Left renal cortex interstitium (tissue), 4 donors: ENCODE results near the gene MTFR1L. TPM values are rescaled to one million over a fixed set of nuclear protein-coding genes. Genes with fewer than 3 reads are reported as not detected.

Source experiments
- DNase-seq, 4 donors: peaks; one replicate each; pipeline ENCODE4 v3.0.0-alpha.2; 2013; ENCODE audit warnings: low read depth in 4 of 4, low spot score in 2 of 4, missing footprints in 1 of 4
- polyA plus RNA-seq, 4 donors: library from polyadenylated mRNA; unstranded; fragments of 120-200 nt; gene quantifications; one replicate each; pipeline ENCODE4 v1.2.1, GENCODE V29; 2013; ENCODE audit not compliant: insufficient read length in 4 of 4

MTFR1L gene
- polyA plus RNA-seq, 4 donors, result 80.8 to 112 (median 101) TPM

DNA sequence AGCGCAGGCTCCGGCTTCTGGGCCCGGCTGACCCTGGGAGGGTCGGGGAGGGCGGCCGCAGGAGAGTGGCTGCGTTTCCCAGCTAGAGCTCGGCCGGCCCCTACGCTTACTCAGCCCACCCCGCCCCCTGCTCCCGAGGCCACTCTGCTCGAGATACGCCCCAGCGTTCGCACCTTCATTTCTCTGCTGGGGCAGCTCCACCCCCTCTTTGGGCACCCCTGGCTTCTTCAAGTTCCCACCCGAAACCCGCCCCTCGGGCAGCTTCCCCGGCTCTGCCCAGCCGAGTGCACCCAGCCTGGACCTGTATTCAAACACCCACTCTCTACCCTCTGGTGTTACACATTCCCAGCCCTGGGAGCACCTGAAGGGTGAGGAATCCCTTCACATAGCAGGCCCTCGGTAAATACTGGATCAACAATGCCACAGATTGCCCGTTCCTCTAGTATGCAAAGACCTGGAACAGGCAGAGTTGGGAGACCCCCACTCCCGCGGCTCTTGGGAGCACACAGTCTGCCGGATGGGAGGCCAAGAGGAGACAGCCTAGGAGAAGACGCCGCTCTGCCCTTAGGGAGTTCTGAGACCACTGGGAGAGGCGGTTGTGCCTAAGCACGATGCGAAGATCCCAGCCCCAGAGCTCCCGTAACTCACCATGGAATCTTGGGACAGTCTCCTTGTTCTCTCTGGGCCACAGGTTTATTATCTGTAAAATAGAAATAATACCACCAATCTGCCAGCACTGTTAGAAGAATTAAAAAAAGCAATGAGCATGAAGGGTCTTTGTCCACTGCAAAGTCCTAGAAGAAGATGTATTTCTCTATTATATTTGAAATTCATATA is 56.3 kb downstream of the MTFR1L start:
- DNase-seq, result no peak

DNA sequence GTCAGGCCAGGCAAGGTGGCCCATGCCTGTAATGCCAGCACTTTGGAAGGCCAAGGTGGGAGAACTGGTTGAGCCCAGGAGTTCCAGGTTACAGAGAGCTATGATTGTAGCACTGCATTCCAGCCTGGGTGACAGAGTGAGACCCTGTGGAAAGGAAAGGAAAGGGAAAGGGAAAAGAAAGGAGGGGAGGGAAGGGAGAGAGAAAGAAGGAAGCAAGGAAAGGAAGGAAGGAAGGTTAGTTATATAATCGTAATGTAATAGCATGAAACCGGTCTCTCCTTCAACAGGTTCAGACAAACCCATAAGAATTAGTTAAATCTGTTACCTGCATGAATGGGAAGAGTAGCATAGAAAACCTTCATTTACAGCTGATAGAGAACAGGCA is 56.9 kb downstream of the MTFR1L start:
- DNase-seq, result no peak

DNA sequence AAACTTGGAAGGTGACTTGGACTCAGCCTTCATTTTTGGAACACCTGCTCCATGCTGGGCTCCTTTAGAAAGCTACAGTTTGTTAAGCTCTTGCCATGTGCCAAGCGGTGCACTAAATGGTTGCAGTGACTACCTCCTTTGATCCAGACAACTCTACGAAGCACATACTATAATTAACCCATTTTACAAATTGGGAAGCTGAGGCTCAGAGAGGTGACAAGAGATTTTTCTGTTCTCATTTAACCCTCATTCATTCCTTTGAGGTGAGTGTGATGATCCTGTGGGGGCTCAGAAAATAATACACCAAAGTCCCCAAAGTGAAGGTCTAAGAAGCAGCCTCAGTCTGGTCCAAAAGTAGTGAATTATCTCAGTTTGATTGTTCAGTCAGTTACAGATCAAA is 57.4 kb downstream of the MTFR1L start:
- no peak for DNase-seq

DNA sequence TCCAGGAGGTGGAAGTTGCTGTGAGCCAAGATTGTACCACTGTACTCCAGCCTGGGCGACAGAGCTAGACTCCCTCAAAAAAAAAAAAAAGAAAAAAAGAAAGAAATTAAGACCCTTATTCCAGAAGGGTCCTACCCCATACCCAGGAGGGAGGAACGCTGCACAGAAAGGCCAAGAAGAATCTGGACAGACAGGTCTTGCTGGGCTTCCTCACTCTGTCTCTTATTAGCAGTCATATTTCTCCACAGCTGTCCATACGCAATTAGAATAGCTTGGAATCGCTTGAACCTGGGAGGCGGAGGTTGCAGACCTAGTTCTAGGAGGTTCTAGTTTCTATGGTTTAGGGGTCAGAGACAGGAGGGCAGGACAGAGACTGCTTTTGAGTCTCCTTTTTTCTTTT is 58.9 kb downstream of the MTFR1L start:
- no peak for DNase-seq

DNA sequence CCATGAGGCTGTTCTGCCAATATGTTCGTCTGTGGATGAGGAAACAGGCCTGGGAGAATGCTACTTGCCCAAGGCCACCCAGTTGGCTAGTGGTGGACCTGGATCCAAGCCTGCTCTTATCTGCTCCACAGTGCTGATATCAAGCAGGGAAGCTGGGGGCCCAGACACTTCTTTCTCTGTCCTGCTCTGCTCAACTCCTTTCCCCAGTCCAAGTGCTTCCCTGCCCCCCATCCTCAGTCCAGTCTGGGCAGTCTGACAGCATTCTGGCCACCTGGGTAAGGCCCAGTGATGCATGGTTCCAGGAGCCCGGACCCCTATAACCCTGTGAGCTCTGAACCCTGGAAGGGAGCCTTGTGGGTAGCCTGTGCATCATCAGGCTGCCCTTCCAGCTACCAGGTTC is 59.9 kb downstream of the MTFR1L start:
- no peak for DNase-seq

DNA sequence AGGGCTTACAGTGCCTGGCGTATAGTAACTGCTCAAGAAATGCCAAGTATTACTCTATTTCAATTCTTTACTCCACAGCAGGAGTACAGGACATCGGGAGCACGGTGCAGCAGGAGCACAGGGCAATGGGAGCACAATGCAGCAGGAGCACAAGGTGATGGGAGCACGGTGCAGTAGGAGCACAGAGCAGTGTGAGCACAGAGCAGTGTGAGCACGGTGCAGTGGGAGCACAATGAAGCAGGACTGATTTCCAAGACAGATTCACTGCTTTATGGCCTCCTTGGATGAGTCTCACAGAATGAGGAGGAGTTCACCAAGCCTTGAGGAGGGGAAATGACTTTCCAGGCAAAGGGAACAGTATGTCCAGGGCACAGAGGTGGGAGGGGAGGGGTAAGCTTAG is 60.8 kb downstream of the MTFR1L start:
- no peak for DNase-seq

DNA sequence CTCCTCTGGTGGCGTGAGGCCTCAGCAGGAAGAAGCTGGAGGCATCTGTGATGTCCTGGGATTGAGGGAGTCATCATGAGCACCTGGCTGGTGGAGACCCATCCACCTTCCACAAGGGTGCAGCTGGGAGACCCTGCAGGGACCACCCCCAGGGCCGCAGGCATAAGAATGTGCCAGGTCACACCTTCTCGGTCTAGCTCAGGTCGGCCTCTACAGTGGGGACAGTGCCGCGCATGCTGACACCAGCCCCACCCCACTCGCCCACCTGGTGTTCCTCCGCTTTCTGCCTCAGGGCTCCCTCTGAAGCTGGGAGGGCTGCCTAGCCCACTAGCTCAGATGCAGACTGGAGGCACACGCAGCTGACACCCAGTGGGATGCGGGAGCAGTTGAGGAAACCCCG is 61.5 kb downstream of the MTFR1L start:
- DNase-seq, result no peak

Other genes starting within 250 kb of the MTFR1L start
- 10 to 100 TPM; 14.5 to 21.7 (median 18.5) TPM for gene MAN1C1, start 203.2 kb upstream of the MTFR1L start, polyA plus RNA-seq
- 10 to 100 TPM; 76.3 to 93.2 (median 82.8) TPM for gene SELENON, start 19.8 kb upstream of the MTFR1L start, polyA plus RNA-seq
- 1 to 10 TPM; 3.2 to 4.0 (median 3.6) TPM for gene AUNIP, start 39.5 kb downstream of the MTFR1L start, polyA plus RNA-seq
- gene PAQR7, start 55.8 kb downstream of the MTFR1L start, polyA plus RNA-seq, result 10 to 100 TPM; 26.7 to 35.1 (median 31.0) TPM
- gene STMN1, start 86.5 kb downstream of the MTFR1L start, polyA plus RNA-seq, result 1,000 to 10,000 TPM; 1,095 to 1,236 (median 1,139) TPM
- gene PAFAH2, start 178.1 kb downstream of the MTFR1L start, polyA plus RNA-seq, result 10 to 100 TPM; 14.1 to 23.4 (median 18.7) TPM
- gene EXTL1, start 201.8 kb downstream of the MTFR1L start, polyA plus RNA-seq, result 1 to 10 TPM; 1.3 to 2.4 (median 1.7) TPM
- gene SLC30A2, start 226.2 kb downstream of the MTFR1L start, polyA plus RNA-seq, result 1 to 10 TPM; 3.1 to 5.8 (median 4.2) TPM
- gene TRIM63, start 247.7 kb downstream of the MTFR1L start, polyA plus RNA-seq, result under 1 TPM; 0.62 to 0.87 (median 0.75) TPM